ENCODE measurements around the gene TCEA2.

Gene TCEA2

GRCh38 chr20:64038224-64038564 is 24.8 kb upstream of the TCEA2 start:
- Histone ChIP-seq H3K4me1 (ENCODE audit: control insufficient read depth, insufficient read depth, low read length) (peaks cover 26% of the 10 kb centered on the region), H3K9me3 (ENCODE audit: control insufficient read depth, low read length) (no peaks in the 10 kb centered on the region), H3K27me3 (ENCODE audit: control insufficient read depth, insufficient read depth, low read length) (peaks cover 61% of the 10 kb centered on the region), H3K4me3 (ENCODE audit: low read length) (no peak overlapping the region), H3K9ac (ENCODE audit: low read length) (no peak overlapping the region), H3K36me3 (ENCODE audit: control insufficient read depth, insufficient read depth, low read length) (no peaks in the 10 kb centered on the region)

- H3K36me3 ChIP-seq (ENCODE audit: control insufficient read depth, insufficient read depth, low read length): no peaks in the 10 kb centered on the region
- no peaks in the 10 kb centered on the region for H3K9me3 ChIP-seq (ENCODE audit: control insufficient read depth, low read length)
- peaks cover 26% of the 10 kb centered on the region for H3K4me1 ChIP-seq (ENCODE audit: control insufficient read depth, insufficient read depth, low read length)
- H3K9ac ChIP-seq (ENCODE audit: low read length): peak overlapping the region; percentile 34
- H3K4me3 ChIP-seq (ENCODE audit: low read length): peak overlapping the region; percentile 31
- peaks cover 61% of the 10 kb centered on the region for H3K27me3 ChIP-seq (ENCODE audit: control insufficient read depth, insufficient read depth, low read length)
Observed at GRCh38 chr20:64038565-64039292, 24.3 kb upstream of the TCEA2 start.

GRCh38 chr20:64039293-64040160 is 23.5 kb upstream of the TCEA2 start:
- H3K4me3 ChIP-seq (ENCODE audit: low read length): peak overlapping the region; percentile 31
- no peaks in the 10 kb centered on the region for H3K36me3 ChIP-seq (ENCODE audit: control insufficient read depth, insufficient read depth, low read length)
- H3K27me3 ChIP-seq (ENCODE audit: control insufficient read depth, insufficient read depth, low read length): peaks cover 64% of the 10 kb centered on the region
- H3K9ac ChIP-seq (ENCODE audit: low read length): peak overlapping the region; percentile 34
- peaks cover 26% of the 10 kb centered on the region for H3K4me1 ChIP-seq (ENCODE audit: control insufficient read depth, insufficient read depth, low read length)
- H3K9me3 ChIP-seq (ENCODE audit: control insufficient read depth, low read length): no peaks in the 10 kb centered on the region

GRCh38 chr20:64040231-64041039 is 22.6 kb upstream of the TCEA2 start:
- Histone ChIP-seq H3K27me3 (ENCODE audit: control insufficient read depth, insufficient read depth, low read length) (peaks cover 72% of the 10 kb centered on the region), H3K9ac (ENCODE audit: low read length) (no peak overlapping the region), H3K4me1 (ENCODE audit: control insufficient read depth, insufficient read depth, low read length) (peaks cover 26% of the 10 kb centered on the region), H3K36me3 (ENCODE audit: control insufficient read depth, insufficient read depth, low read length) (no peaks in the 10 kb centered on the region), H3K9me3 (ENCODE audit: control insufficient read depth, low read length) (no peaks in the 10 kb centered on the region), H3K4me3 (ENCODE audit: low read length) (no peak overlapping the region)

- H3K4me1 ChIP-seq (ENCODE audit: control insufficient read depth, insufficient read depth, low read length): peaks cover 26% of the 10 kb centered on the region
- H3K36me3 ChIP-seq (ENCODE audit: control insufficient read depth, insufficient read depth, low read length): no peaks in the 10 kb centered on the region
- peaks cover 72% of the 10 kb centered on the region for H3K27me3 ChIP-seq (ENCODE audit: control insufficient read depth, insufficient read depth, low read length)
- H3K9ac ChIP-seq (ENCODE audit: low read length): no peak overlapping the region
- H3K9me3 ChIP-seq (ENCODE audit: control insufficient read depth, low read length): no peaks in the 10 kb centered on the region
- no peak overlapping the region for H3K4me3 ChIP-seq (ENCODE audit: low read length)
Observed at GRCh38 chr20:64041040-64041780, 21.8 kb upstream of the TCEA2 start.

- Histone ChIP-seq H3K27me3 (ENCODE audit: control insufficient read depth, insufficient read depth, low read length) (peaks cover 72% of the 10 kb centered on the region), H3K9me3 (ENCODE audit: control insufficient read depth, low read length) (no peaks in the 10 kb centered on the region), H3K4me1 (ENCODE audit: control insufficient read depth, insufficient read depth, low read length) (peaks cover 26% of the 10 kb centered on the region), H3K36me3 (ENCODE audit: control insufficient read depth, insufficient read depth, low read length) (no peaks in the 10 kb centered on the region), H3K4me3 (ENCODE audit: low read length) (no peak overlapping the region), H3K9ac (ENCODE audit: low read length) (peak overlapping the region; percentile 37)
Observed at GRCh38 chr20:64041781-64042053, 21.3 kb upstream of the TCEA2 start.

GRCh38 chr20:64042054-64042781 is 20.8 kb upstream of the TCEA2 start:
- peaks cover 72% of the 10 kb centered on the region for H3K27me3 ChIP-seq (ENCODE audit: control insufficient read depth, insufficient read depth, low read length)
- no peak overlapping the region for H3K4me3 ChIP-seq (ENCODE audit: low read length)
- H3K36me3 ChIP-seq (ENCODE audit: control insufficient read depth, insufficient read depth, low read length): no peaks in the 10 kb centered on the region
- peak overlapping the region; percentile 37 for H3K9ac ChIP-seq (ENCODE audit: low read length)
- H3K4me1 ChIP-seq (ENCODE audit: control insufficient read depth, insufficient read depth, low read length): peaks cover 26% of the 10 kb centered on the region
- H3K9me3 ChIP-seq (ENCODE audit: control insufficient read depth, low read length): no peaks in the 10 kb centered on the region

GRCh38 chr20:64043768-64044167 is 19.2 kb upstream of the TCEA2 start:
- H3K27me3 ChIP-seq (ENCODE audit: control insufficient read depth, insufficient read depth, low read length): peaks cover 78% of the 10 kb centered on the region
- no peaks in the 10 kb centered on the region for H3K36me3 ChIP-seq (ENCODE audit: control insufficient read depth, insufficient read depth, low read length)
- H3K9me3 ChIP-seq (ENCODE audit: control insufficient read depth, low read length): no peaks in the 10 kb centered on the region
- no peak overlapping the region for H3K4me3 ChIP-seq (ENCODE audit: low read length)
- H3K4me1 ChIP-seq (ENCODE audit: control insufficient read depth, insufficient read depth, low read length): peaks cover 18% of the 10 kb centered on the region
- H3K9ac ChIP-seq (ENCODE audit: low read length): no peak overlapping the region

- peaks cover 73% of the 10 kb centered on the region for H3K27me3 ChIP-seq (ENCODE audit: control insufficient read depth, insufficient read depth, low read length)
- no peaks in the 10 kb centered on the region for H3K9me3 ChIP-seq (ENCODE audit: control insufficient read depth, low read length)
- H3K4me3 ChIP-seq (ENCODE audit: low read length): no peak overlapping the region
- no peaks in the 10 kb centered on the region for H3K36me3 ChIP-seq (ENCODE audit: control insufficient read depth, insufficient read depth, low read length)
- peaks cover 10% of the 10 kb centered on the region for H3K4me1 ChIP-seq (ENCODE audit: control insufficient read depth, insufficient read depth, low read length)
- no peak overlapping the region for H3K9ac ChIP-seq (ENCODE audit: low read length)
Observed at GRCh38 chr20:64044484-64045247, 18.3 kb upstream of the TCEA2 start.

GRCh38 chr20:64045346-64046011 is 17.5 kb upstream of the TCEA2 start:
- H3K9ac ChIP-seq (ENCODE audit: low read length): no peak overlapping the region
- peaks cover 73% of the 10 kb centered on the region for H3K27me3 ChIP-seq (ENCODE audit: control insufficient read depth, insufficient read depth, low read length)
- no peaks in the 10 kb centered on the region for H3K9me3 ChIP-seq (ENCODE audit: control insufficient read depth, low read length)
- H3K4me3 ChIP-seq (ENCODE audit: low read length): no peak overlapping the region
- H3K36me3 ChIP-seq (ENCODE audit: control insufficient read depth, insufficient read depth, low read length): no peaks in the 10 kb centered on the region
- H3K4me1 ChIP-seq (ENCODE audit: control insufficient read depth, insufficient read depth, low read length): peaks cover 10% of the 10 kb centered on the region
